Pancreas (tissue), 10 donors: ENCODE results near the gene ETS2. TPM values are rescaled to one million over a fixed set of nuclear protein-coding genes. Genes with fewer than 3 reads are reported as not detected.

ENCODE experiments used
- ATAC-seq, 4 donors: fragments of 200-7000 bp; cut with Tn5 transposase; one replicate each; pipeline versions ENCODE4 v1.8.0 to v1.9.1; 2020; ENCODE audit warnings: mild to moderate bottlenecking in 4 of 4, moderate library complexity in 4 of 4
- DNase-seq, 6 donors: peaks; one replicate each; pipeline ENCODE4 v3.0.0-alpha.2; 2020
- FAIRE-seq: peaks from 2 replicates; lab custom pipeline; 2012; peaks lifted over from hg19 to GRCh38; lab: Jason Lieb, UNC
- H3K27ac ChIP-seq, 4 donors: fragments of 200-600 bp; sonication (generic); 1 replicate in 3 of 4; 2 replicates in 1 of 4; pipeline versions ENCODE4 v1.5.0 to v1.8.0; 2020
- H3K27me3 ChIP-seq, 4 donors: fragments of 200-600 bp; one replicate each; pipeline ENCODE4 v1.8.0; 2021
- H3K36me3 ChIP-seq, 3 donors: fragments of 200-600 bp; sonication (generic) in 1 of 3; one replicate each; pipeline versions ENCODE4 v1.5.0 to v1.8.0; 2020 to 2021
- H3K4me1 ChIP-seq, 3 donors: fragments of 200-600 bp; one replicate each; pipeline ENCODE4 v1.8.0; 2021
- H3K4me3 ChIP-seq, 4 donors: fragments of 200-600 bp; sonication (generic) in 2 of 4; one replicate each; pipeline versions ENCODE4 v1.5.0 to v1.8.0; 2020 to 2021
- H3K9me3 ChIP-seq, 4 donors: fragments of 200-600 bp; one replicate each; pipeline ENCODE4 v1.8.0; 2021
- CTCF ChIP-seq, 4 donors: fragments of 200-600 bp; sonication (generic) in 3 of 4; IDR thresholded peaks; one replicate each; pipeline versions ENCODE4 v1.5.0 to v1.8.0; 2021; ENCODE audit warnings: antibody characterized with exemption in 4 of 4
- WGBS, 2 donors: extraction: QIAGEN DNeasy Blood & Tissue Kit; methylation state at CpG; one replicate each; pipeline ENCODE4 v1.1.7; 2013; 5-methylcytosine and 5-hydroxymethylcytosine counted together
- intact Hi-C, 3 donors: fragments of 100-400 bp; cut with DNase I; formaldehyde crosslinking; loops; one replicate each; pipeline versions ENCODE4 v1.11.1 to v1.14.2; 2022
- polyA plus RNA-seq, 2 donors: library from polyadenylated mRNA; stranded (reverse); fragments of 200-250 nt; gene quantifications; one replicate each; pipeline ENCODE4 v1.2.3, GENCODE V29; 2013
- total RNA-seq, 6 donors: library from RNA; stranded (reverse); fragmentation: NEBNext Ultra II Directional in 4 of 6; extraction: Animal tissue kit (Norgen Biotek cat#: 25700) in 4 of 6; gene quantifications; one replicate each; pipeline versions ENCODE4 v1.2.1 to v1.2.4, GENCODE V29; 2021 to 2023
- donor health status: healthy with polysubstance abuse.
- donor health status: DM: no; HTN: no; CAD: no; lungs with moderate emphysema.
- donor health status: DM: no; HTN: no; CAD: no.
- donor health status: control.
- donor health status: control.
- donor health status: Bipolar disorder and iron deficiency.
- donor health status: DM: yes; HTN: yes; CAD: no.
- donor health status: DM: no; HTN: no; CAD: no.
- donor health status: DM: no; HTN: no; CAD: no.
- donor health status: DM: yes; HTN: yes; CAD: no.

The ETS2 gene
- total and polyA plus RNA-seq, 8 donors: 10.6 to 30.0 (median 17.9) TPM

- peak overlapping the region; percentile 23 to 91 (median 70) for H3K27ac ChIP-seq
- WGBS, 2 donors: 8 to 10% methylated on average over 13 of the region's 13 CpGs
- no peak for FAIRE-seq
Observed at GRCh38 chr21:38766987-38767722, 38.6 kb upstream of the ETS2 start.

DNA sequence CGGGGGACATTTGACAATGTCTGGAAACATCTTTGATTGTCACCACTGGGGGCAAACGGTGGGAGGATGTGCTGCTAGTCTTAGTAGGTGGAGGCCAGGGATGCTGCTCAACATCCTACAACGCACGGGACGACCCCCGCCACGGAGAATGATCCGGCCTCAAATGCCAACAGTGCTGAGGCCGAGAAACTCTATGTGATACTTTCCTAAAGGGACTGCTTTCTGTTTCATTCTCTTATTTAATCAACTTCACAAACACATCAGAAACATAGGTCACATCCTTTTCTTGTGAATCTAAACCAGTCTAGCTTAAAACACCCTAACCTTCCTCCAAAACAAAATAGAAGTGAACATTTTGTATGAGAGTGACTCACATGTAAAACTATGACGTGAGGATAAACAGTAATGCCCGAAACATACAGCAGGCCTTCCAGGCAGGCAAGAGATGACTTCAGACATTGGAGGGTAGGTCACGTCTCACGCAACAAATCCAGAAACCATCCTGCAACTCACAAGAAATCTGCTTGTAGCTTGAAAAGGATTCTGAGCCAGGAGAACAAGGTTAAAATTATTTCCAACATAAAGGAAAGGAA, 37.2 kb upstream of the ETS2 start:
- H3K9me3 ChIP-seq: no peaks in the 10 kb centered on the region
- no peaks in the 10 kb centered on the region for H3K36me3 ChIP-seq
- DNase-seq (no peak), FAIRE-seq (no peak), ATAC-seq (no peak)
- no peaks in the 10 kb centered on the region for H3K27me3 ChIP-seq
- WGBS, 2 donors: 83 to 89% methylated on average over 13 of the region's 13 CpGs
- intact Hi-C loops: no loop called here
- no peak overlapping the region for H3K27ac ChIP-seq
- H3K4me3 ChIP-seq: no peak overlapping the region
- no peak for TF ChIP-seq CTCF (IDR thresholded peaks at IDR 0.05)
- H3K4me1 ChIP-seq: peaks cover 0 to 3% (median 0%) of the 10 kb centered on the region in 3 donors

More at GRCh38 chr21:38766987-38767722, 38.6 kb upstream of the ETS2 start:
- Histone ChIP-seq H3K27me3 (no peaks in the 10 kb centered on the region), H3K9me3 (no peaks in the 10 kb centered on the region), H3K36me3 (no peaks in the 10 kb centered on the region), H3K4me1 (peaks cover 0 to 3% (median 0%) of the 10 kb centered on the region in 3 donors), H3K4me3 (peak overlapping the region in 2 of 4 donors; percentile 28 to 33)
- DNase-seq (peak in 4 of 6 donors; percentile 29 to 64 (median 34)), ATAC-seq (peak; percentile 81 to 95 (median 94))
- TF ChIP-seq CTCF (IDR thresholded peaks at IDR 0.05): no peak
- intact Hi-C loops: no loop called here

DNA sequence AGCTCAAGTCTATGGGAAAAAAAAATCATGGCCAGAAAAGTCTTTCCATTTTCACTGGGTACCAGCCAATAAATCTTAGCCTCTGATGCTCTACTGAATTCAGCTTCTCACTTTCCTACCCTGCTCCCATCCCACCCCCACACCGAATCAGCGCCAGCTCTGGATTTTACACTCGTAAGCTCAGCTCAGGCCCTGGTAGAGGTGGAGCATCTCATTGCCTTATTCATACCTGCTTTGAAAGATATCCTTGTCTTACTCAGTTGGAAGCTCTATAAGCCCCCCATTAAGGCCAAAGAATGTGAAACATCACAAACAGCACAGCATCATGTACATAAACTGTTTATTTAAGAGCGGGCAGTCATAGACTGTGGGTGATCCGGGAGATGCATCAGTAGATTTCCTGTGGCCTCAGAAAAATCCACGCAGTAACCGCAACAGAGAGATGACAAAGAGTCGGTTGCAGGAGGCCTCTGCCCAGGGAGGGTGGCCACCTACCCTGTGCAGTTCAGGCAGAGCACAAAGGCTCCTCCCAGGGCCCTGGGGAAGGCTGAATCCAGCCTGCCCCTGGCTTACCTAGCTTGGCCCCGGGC, 36.4 kb upstream of the ETS2 start:
- intact Hi-C loops: no loop called here
- Histone ChIP-seq H3K27ac (no peak overlapping the region), H3K36me3 (no peaks in the 10 kb centered on the region), H3K4me1 (peaks cover 0 to 3% (median 0%) of the 10 kb centered on the region in 3 donors), H3K27me3 (no peaks in the 10 kb centered on the region), H3K9me3 (no peaks in the 10 kb centered on the region), H3K4me3 (no peak overlapping the region)
- FAIRE-seq: no peak
- DNase-seq: no peak
- 77 to 81% methylated on average over 9 of the region's 9 CpGs for WGBS, 2 donors
- TF ChIP-seq CTCF (IDR thresholded peaks at IDR 0.05): no peak
- no peak for ATAC-seq

- no peak for TF ChIP-seq CTCF (IDR thresholded peaks at IDR 0.05)
- no peak overlapping the region for H3K27ac ChIP-seq
- H3K9me3 ChIP-seq: no peaks in the 10 kb centered on the region
- H3K4me1 ChIP-seq: peaks cover 0 to 3% (median 0%) of the 10 kb centered on the region in 3 donors
- FAIRE-seq (no peak), DNase-seq (no peak), ATAC-seq (no peak)
- no peaks in the 10 kb centered on the region for H3K36me3 ChIP-seq
- 50 to 57% methylated on average over 4 of the region's 4 CpGs for WGBS, 2 donors
- intact Hi-C loops: no loop called here
- H3K4me3 ChIP-seq: no peak overlapping the region
- no peaks in the 10 kb centered on the region for H3K27me3 ChIP-seq
Observed at GRCh38 chr21:38770660-38771059, 35.1 kb upstream of the ETS2 start.
